ENCODE measurements around the gene NHS. TPM values are rescaled to one million over a fixed set of nuclear protein-coding genes. Genes with fewer than 3 reads are reported as not detected.

NHS gene
- polyA plus RNA-seq, 2 of the 4 experiments (the other 2 are of a cell fraction): 3.6 to 5.0 TPM

DNA sequence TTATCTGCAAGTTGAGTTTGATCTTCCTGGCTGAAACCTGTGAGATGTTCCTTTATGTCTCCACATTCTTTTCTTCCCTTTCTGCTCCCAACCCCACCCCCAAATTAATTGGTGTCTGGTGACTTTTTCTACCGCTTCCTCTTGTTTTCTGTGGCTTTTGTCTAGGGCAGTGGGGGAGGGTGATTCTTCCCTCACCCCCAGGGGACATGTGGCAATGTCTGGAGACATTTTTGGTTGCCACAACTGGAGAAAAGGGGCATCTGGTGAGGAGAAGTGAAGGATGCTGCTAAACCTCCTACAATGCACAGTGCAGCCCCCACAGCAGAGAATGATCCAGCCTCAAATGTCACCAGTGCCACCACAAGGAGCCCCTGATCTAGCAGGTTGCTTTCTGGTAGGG is 152.9 kb downstream of the NHS start:
- peaks cover 30% of the 10 kb centered on the region for H3K4me1 ChIP-seq
- ChIA-PET POLR2A (no interaction called here), CTCF (interaction anchor here (1.2 kb wide), 1 partner anchor 155 kb away, joined by 3 read pairs; no protein-coding TSS in a partner anchor)
- 92% methylated on average over 1 of the region's 1 CpG for WGBS (ENCODE audit: missing lambda C conversion rate)
- FAIRE-seq: no peak
- no peak overlapping the region for H3K4me3 ChIP-seq
- no peaks in the 10 kb centered on the region for H3K9me3 ChIP-seq
- no peak for ATAC-seq
- TF ChIP-seq TP53 (CRISPR knock-in tag; IDR thresholded peaks at IDR 0.05) (no peak), RAD21 (conservative IDR thresholded peaks at IDR 0.05 in 1 of 2, IDR thresholded peaks at IDR 0.05 in 1 of 2) (no peak)
- no peak for DNase-seq (ENCODE audit: low read depth in 1 of 2, low spot score in 1 of 2)
- H3K27ac ChIP-seq: peak overlapping the region in 1 of 2 experiments; percentile 38; a peak in 2 of 6 replicates
- H3K4me2 ChIP-seq: 0 out of 3 replicates have a peak overlapping the region, but pooled peaks have one; percentile 17

DNA sequence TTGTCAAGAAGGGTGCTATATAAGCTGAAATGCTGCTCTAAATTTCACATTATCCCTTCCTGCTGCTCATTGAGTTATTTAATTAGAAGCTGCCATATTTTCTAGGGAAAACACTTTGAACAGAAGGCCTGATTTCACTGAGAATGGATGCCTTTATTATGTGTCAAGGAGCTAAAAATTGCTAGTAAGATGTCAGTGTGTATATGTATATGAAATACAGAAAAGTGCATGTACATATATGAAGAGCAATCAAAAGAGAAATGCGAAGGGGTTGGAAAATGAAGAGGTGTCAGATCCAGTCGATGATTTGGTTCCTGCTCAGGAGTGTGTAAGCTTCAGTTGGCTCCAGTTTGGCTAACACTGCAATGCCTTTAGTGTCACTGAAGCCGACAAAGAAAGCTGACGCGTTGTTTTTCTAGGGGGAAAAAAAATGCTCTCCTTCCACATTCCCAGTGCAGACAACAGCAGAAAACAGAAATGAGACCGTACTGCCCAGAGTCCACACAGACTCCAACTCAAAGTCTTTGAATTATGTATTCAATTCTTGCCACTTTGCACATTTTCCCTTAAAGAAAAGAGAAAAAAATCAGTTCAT is 154.2 kb downstream of the NHS start:
- Histone ChIP-seq H3K4me3 (no peak overlapping the region), H3K9me3 (no peaks in the 10 kb centered on the region), H3K4me1 (peaks cover 28% of the 10 kb centered on the region), H3K27ac (no peak overlapping the region), H3K4me2 (no peak overlapping the region)
- FAIRE-seq (peak; percentile 13), DNase-seq (ENCODE audit: low read depth in 1 of 2, low spot score in 1 of 2) (no peak), ATAC-seq (no peak)
- TF ChIP-seq MAFK (IDR thresholded peaks at IDR 0.05; ENCODE audit: partially characterized antibody) (peak; percentile 17), PHF8 (IDR thresholded peaks at IDR 0.05; ENCODE audit: borderline replicate concordance, low read depth) (no peak)
- ChIA-PET CTCF (interaction anchor here (1.3 to 1.6 kb wide), 2 partner anchors 53 to 161 kb away, joined by 3 to 4 read pairs; no protein-coding TSS in a partner anchor), POLR2A (no interaction called here)
- 88% methylated on average over 6 of the region's 6 CpGs for WGBS (ENCODE audit: missing lambda C conversion rate)

DNA sequence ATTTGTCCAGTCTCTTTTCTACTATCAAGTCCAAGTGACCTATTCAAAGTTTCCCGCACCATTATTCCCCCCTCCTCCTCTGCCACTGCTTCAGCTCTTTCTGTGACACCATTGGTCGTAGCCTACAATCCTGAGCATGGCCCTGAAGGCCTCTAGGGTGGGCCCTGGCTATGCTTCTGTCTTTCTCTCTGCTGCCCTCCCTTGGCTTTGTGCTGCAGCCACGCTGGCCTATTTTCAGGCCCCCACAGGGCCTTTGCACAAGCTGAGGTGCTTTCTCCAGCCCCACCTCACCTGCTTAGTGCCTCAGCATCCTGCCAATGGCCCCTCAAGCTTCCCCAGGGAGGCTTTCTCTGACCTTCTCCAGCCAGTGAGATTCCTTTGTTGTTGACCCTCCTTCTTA is 156.5 kb downstream of the NHS start:
- TF ChIP-seq ESRRA (IDR thresholded peaks at IDR 0.05; ENCODE audit: borderline replicate concordance, low read length): no peak
- no peak for TF ChIP-seq POLR2A (IDR thresholded peaks at IDR 0.05; ENCODE audit: low read length)
- no peak for TF ChIP-seq HOXB13 (CRISPR knock-in tag; IDR thresholded peaks at IDR 0.05; ENCODE audit: low read depth)
- TF ChIP-seq, protein P1, sequence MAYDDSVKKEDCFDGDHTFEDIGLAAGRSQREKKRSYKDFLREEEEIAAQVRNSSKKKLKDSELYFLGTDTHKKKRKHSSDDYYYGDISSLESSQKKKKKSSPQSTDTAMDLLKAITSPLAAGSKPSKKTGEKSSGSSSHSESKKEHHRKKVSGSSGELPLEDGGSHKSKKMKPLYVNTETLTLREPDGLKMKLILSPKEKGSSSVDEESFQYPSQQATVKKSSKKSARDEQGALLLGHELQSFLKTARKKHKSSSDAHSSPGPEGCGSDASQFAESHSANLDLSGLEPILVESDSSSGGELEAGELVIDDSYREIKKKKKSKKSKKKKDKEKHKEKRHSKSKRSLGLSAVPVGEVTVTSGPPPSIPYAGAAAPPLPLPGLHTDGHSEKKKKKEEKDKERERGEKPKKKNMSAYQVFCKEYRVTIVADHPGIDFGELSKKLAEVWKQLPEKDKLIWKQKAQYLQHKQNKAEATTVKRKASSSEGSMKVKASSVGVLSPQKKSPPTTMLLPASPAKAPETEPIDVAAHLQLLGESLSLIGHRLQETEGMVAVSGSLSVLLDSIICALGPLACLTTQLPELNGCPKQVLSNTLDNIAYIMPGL (CRISPR knock-in tag; IDR thresholded peaks at IDR 0.05; ENCODE audit: borderline replicate concordance): no peak
- TF ChIP-seq CHD2 (IDR thresholded peaks at IDR 0.05; ENCODE audit: low read length, partially characterized antibody): no peak
- no peak for TF ChIP-seq CEBPB (IDR thresholded peaks at IDR 0.05)
- TF ChIP-seq NPAS2 (CRISPR knock-in tag; IDR thresholded peaks at IDR 0.05; ENCODE audit: borderline replicate concordance): no peak
- TF ChIP-seq, protein P2, sequence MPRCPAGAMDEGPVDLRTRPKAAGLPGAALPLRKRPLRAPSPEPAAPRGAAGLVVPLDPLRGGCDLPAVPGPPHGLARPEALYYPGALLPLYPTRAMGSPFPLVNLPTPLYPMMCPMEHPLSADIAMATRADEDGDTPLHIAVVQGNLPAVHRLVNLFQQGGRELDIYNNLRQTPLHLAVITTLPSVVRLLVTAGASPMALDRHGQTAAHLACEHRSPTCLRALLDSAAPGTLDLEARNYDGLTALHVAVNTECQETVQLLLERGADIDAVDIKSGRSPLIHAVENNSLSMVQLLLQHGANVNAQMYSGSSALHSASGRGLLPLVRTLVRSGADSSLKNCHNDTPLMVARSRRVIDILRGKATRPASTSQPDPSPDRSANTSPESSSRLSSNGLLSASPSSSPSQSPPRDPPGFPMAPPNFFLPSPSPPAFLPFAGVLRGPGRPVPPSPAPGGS (IDR thresholded peaks at IDR 0.05): no peak
- no peak for TF ChIP-seq KDM5A (IDR thresholded peaks at IDR 0.05)
- TF ChIP-seq RARB (CRISPR knock-in tag; IDR thresholded peaks at IDR 0.05): no peak
- no peak for TF ChIP-seq MAFK (IDR thresholded peaks at IDR 0.05; ENCODE audit: partially characterized antibody)
- TF ChIP-seq FOXS1 (CRISPR knock-in tag; IDR thresholded peaks at IDR 0.05): no peak
- no peak for TF ChIP-seq HEYL (CRISPR knock-in tag; IDR thresholded peaks at IDR 0.05)
- TF ChIP-seq, protein P3, sequence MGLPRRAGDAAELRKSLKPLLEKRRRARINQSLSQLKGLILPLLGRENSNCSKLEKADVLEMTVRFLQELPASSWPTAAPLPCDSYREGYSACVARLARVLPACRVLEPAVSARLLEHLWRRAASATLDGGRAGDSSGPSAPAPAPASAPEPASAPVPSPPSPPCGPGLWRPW (IDR thresholded peaks at IDR 0.05): no peak
- TF ChIP-seq, protein P4, sequence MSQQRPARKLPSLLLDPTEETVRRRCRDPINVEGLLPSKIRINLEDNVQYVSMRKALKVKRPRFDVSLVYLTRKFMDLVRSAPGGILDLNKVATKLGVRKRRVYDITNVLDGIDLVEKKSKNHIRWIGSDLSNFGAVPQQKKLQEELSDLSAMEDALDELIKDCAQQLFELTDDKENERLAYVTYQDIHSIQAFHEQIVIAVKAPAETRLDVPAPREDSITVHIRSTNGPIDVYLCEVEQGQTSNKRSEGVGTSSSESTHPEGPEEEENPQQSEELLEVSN (IDR thresholded peaks at IDR 0.05; ENCODE audit: borderline replicate concordance, low read depth): no peak
- no peak for TF ChIP-seq CBX8 (IDR thresholded peaks at IDR 0.05)
- ChIA-PET POLR2A (no interaction called here), CTCF (interaction anchor here (0.8 to 1.7 kb wide), 4 partner anchors 53 to 289 kb away, joined by 3 to 5 read pairs (median 3); no protein-coding TSS in a partner anchor)
- Histone ChIP-seq H3K4me3 (no peak overlapping the region), H3K27ac (no peak overlapping the region), H3K4me1 (peaks cover 17% of the 10 kb centered on the region), H3K4me2 (no peak overlapping the region), H3K9me3 (no peaks in the 10 kb centered on the region)
- DNase-seq (ENCODE audit: low read depth in 1 of 2, low spot score in 1 of 2) (no peak), ATAC-seq (0 out of 6 replicates have a peak, but pooled peaks of 1 of the 2 experiments have one; percentile 40), FAIRE-seq (no peak)
- WGBS (ENCODE audit: missing lambda C conversion rate): 97% methylated on average over 3 of the region's 3 CpGs

Measured in A549 (cell line).